NCI-H2171 (cell line): ENCODE data around the gene HTR7.
A peak's percentile ranks its signal among the peaks of the same experiment; 100 is the strongest.
"Not testable (repeated sequence)": the region's sequence is repeated elsewhere in the genome, so short reads cannot be mapped to it uniquely, and the experiment has no call there.

Source experiments
- DNase-seq: peaks from one replicate; lab custom pipeline; 2025; lab: John Stamatoyannopoulos, UW

Gene HTR7

DNA sequence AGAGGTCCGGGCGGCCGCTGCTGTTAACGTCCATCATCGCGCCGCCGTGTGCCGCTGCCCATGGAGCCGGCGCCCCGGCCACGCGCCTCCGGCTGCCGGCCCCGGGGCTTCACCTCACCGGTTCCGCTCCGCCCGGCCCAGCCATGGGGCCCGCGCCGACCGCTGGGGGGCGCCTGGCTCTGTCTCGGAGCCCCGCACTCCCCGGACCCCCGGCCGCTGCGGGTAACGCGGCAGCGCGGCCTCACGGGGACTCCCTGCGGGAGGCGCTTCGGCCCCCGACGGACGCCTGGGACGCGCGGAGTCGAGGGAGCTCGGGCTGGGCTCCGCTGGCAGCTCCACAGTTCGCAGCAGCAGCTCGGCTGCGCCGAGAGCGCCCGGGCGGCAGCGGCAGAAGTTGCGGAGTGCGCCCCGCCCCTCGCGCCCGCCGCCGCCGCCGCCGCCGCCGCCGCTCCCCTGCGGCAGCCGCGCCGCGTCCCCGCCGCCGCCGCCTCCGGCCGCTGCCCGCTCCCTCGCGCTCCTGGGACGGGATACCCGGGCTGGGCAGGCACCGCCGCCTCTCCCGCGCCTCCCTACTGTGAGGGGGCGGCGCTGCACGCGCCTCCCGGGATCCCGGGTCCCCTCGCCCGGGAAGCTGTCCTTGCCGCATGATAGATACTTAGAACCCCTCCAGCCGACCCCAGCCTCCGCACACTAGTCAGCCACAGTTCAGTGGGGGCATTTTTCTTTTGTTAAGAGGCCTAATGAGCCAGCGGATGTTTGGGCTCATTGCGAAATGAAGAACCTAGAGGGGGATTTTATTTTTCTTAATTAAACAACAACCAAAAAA, at the start of gene HTR7:
Gene HTR7, minus strand, starts transcription at position 405 of the 826 bp plus-strand sequence. Its CDS starts 368 bp downstream, at position 37.
- no peak for DNase-seq

DNA sequence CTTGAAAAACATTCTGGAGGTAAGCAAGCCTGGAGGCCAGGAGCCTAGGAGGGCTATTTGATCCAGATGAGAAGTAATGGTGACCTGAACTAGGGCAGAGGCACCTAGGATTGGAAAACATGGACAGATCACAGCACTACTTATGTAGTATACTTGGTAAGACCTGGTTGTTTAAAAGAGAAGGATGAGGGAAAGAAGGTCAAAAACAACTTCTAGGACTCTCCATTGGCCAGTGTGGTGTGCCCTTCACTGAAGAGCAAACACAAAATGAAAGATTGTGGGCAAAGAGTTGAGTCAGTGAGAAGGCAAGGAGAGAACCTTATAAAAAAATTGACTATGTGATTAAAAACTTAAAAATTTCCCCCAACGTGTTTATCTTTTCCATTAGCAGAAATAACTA, 48.8 kb upstream of the HTR7 start:
- no peak for DNase-seq

DNA sequence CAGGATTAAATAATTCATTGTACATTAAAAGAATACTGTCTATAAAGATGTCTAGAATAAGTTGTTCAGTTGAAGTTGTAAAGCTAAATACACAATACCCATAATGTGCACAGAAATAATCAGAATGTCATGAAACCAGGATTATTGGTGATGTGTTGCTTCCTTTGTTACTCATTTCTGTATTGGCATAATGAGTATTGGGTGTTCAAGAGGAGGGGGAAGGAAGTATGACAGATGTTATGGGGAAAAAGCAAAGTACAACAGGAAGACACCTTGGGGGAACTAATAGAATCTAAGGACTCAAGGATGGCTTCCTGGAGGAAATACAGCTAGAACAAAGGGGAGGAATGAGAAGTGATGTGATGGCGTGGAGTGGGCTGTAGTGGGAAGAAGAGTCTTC, 48.1 kb upstream of the HTR7 start:
- no peak for DNase-seq

DNA sequence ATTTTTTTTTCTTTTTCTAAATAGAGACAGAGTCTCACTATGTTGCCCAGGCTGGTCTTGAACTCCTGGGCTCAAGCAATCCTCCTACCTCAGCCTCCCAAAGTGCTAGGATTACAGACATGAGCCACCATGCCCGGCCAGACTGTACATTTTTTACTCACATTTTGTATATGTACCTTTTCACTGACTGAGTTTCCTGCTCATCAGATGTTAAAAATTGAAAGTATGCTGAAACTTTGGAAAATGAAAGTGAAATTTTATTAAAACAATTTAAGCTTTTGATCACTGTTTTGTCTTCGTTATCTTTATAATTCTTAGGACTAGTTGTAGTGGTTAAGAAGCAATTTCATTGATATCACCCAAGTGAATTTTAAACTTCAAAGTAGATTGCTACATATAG, 39.1 kb upstream of the HTR7 start:
- DNase-seq = not testable (repeated sequence)

DNA sequence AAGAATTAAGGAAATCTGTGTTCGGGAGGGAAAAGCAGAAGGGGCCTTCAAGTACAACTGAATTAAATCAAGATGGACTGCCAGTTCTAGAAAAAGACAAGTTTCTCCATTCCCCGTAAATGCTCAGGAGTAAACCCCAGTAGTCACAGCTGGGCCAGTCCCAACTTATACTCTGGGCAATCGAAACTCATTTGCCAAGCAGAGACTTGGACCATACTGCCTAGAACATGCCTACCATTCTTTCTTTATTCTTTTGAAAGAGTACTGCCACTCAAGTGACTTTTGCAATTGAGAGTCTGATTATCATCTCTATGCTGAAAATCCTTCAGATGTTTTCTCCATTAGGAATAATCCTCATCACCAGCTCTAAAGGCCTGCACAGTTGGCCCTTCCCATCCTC, 35.4 kb upstream of the HTR7 start:
- no peak for DNase-seq

DNA sequence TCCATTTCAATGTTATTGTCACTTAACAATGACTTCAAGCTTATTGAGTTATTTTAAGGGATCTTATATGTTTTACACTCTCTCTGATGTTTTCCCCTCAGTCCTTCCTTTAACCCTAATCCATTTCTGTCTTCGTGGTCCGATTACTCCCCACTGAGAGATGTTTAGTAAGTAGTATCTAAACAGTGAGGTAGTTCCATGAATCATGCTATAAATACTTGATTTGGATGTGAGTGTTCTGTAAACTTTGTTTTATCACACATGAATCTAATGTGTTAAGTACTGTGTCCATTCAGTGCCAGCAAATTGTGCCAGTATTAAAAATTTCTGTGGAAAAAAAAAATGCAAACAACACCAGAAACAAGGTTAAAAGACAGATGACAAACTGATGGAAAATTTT, 32.5 kb upstream of the HTR7 start:
- no peak for DNase-seq

DNA sequence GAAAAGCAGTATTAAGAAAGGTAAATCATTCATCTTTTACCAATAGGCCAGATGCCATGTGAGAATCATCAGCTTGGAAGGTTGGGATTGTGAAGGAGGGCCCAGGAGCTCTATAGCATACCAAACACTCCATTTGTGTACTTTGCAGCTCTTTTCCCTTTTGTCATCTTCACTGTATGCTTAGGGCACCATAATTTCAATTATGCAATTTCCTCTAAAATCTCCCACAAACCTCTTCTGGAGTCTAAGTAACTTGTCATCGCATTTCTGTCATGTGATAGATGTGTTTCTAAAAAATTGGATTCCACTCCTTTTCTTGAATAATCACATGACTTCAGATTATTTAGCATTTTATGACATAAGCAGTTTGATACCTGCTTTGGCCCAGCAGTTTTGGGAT, 31.8 kb upstream of the HTR7 start:
- DNase-seq = no peak

DNA sequence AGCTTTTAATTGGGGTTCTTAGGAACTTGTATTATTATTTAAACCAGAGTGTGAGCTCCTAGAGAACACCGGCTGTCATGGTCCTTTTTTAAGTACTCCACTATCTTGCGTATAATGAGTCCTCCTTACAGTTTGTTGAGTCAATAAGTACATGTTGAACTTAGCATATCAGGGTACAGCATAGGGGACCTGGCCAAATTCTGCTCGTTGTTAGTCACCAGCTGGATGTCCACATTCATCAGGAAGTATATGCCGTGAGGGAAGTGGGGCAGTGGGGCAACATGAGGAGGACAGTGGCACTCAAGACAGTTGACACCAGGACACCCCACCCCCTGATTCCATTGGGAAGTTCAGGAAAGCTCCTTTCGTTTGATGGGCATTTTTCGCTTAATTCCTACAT, 30.5 kb upstream of the HTR7 start:
- DNase-seq = no peak

DNA sequence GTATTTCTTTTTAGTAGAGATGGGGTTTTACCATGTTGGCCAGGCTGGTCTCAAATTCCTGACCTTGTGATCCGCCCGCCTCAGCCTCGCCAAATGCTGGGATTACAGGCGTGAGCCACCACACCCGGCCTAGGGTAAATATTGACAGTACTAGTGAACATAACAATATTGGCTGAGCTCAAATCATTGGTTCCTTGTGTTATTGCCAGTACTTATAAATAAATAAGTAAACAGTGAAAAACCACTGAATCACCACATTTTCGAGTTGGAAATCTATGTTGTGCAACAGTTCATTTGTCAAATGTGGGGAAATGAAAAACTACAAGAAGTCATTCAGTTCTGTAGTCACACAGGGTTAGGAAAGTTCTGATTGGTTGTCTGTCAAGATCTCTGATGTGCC, 29.7 kb upstream of the HTR7 start:
- DNase-seq = no peak

DNA sequence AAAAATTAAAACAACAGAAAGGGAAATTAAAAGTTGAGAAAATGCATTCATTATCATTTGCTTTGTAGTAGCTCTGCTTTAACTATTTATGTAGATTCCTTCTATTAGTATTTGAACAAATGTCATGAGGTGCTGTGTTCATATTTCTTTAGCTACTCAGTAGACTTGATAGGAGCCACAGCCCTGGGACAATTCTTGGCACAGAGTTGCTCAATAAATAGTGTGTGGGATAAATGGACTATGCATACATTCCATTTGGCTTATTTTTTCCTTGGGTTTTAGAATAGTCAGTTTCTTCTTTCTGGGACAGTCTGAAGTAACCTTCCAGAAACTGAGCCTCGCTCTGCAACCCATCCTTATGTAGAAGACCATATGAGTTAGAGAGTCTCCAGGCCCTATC, 27.3 kb upstream of the HTR7 start:
- no peak for DNase-seq

DNA sequence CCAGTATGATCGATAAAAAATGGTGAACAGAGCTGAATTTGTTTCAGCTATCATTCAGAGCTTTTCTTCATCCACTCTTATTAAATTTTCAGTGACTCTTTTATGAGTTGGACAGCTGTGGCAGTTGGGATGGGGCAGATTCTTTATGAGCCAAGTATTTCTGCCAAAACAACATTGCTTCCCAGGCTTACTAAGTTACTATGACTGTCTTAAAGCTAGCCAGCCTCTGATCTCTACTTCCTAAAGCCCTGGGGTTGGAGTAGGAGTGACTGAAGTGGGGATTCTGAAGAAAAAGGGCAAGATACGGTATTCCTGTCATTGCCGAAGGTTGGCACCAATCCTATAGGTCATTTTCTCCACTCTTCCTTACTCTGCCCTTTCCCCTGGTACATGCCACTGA, 26.6 kb upstream of the HTR7 start:
- DNase-seq = no peak

DNA sequence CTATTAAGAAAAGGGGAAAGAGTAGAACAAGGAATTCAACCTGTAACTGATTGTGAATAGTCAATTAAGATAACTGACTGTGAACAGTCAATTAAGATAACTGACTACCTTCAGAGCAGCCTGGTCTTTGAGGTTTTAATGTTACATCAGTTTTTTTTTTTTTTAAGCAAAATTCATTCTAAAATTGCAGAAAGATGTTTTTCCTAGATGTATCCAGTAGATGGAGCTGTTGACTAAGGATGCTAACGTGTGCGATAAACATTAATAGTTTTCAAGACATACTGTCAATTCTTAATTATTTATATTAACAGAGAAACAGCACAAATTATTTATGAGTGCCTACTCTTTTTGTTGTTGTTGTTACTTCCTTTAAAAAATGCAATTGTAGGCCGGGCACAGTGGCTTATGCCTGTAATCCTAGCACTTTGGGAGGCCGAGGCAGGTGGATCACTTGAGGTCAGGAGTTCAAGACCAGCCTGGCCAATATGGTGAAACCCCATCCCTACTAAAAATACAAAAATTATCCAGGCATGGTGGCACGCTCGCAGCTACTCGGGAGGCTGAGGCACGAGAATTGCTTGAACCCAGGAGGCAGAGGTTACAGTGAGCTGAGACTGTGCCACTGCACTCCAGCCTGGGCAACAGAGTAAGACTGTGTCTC, 22.4 kb upstream of the HTR7 start:
- peak; percentile 12 for DNase-seq

DNA sequence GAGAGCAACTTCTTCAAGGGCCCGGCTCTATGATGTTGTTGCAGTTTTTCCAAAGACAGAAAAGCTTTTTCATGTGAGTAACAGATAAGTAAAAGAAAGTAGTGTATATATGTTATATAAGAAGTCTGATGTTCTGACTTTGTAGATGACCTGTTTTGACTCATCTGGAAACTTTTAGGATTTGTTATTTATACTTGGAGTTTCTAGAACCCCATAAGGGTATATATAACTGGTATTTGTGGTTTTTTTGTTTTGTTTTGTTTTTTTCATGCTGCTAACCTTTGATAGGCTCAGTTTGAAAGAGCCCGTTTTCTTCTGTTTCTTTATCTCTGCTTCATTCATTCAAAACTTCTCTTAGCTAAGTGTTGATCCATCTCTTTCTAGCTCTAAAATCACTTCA, 21.2 kb upstream of the HTR7 start:
- no peak for DNase-seq

DNA sequence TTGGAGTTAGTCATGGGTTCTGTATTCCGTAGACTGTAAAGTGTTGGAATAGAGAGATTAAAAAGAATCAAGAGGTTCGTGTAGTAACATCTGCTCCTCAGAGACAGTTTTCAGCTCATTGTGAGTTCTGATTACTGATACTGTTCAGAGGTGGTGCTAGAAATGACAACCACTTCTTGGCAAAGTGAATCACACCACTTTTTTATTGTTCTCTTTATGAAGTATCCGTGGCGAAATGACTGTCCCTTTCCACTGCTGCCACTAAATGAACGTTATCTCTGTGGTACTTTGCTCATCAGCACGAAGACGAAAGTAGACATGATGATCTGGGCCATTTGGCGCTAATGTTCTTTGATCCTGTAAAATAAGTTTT, 14.8 kb upstream of the HTR7 start:
- DNase-seq = no peak

DNA sequence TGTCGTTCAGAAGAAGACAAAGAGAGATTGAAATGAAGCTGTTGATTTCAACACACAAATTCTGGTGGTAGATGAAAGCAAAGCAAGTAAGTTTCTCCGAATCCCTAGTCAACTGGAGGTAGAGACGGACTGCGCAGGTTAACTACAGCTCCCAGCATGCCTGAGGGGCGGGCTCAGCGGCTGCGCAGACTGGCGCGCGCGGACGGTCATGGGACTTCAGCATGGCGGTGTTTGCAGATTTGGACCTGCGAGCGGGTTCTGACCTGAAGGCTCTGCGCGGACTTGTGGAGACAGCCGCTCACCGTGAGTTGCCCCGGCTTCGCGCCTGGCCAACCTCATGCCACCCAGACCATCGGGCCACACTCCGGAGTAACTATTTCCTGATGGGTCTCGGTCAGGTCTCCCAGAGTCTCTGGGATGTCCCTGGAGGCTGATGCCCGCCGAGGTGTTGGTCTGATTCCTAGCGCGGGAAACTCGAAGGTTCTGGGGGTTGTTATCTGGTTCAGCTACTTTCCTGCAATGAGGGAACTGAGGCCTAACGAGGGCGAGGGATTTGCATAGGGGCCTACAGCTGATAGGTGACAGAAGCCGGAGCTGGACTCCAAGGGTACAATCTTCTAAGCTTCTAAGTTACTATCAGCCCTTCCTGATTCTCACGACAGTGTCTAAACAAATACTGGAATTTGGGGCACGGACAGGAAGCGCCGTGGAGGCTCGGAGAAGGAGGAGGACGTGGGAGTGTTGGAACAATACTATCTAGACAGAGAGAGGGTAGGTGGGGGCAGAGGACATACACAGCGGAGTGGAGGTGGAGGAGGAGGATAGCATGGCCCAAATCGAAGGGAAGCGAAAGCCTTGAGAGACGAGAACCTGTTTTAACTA, 14.2 kb upstream of the HTR7 start, which contains the start of gene RPP30:
Gene RPP30, plus strand, starts transcription at position 209 of the 882 bp plus-strand sequence. Its CDS starts 13 bp downstream, at position 222.
- DNase-seq = peak; percentile 39

DNA sequence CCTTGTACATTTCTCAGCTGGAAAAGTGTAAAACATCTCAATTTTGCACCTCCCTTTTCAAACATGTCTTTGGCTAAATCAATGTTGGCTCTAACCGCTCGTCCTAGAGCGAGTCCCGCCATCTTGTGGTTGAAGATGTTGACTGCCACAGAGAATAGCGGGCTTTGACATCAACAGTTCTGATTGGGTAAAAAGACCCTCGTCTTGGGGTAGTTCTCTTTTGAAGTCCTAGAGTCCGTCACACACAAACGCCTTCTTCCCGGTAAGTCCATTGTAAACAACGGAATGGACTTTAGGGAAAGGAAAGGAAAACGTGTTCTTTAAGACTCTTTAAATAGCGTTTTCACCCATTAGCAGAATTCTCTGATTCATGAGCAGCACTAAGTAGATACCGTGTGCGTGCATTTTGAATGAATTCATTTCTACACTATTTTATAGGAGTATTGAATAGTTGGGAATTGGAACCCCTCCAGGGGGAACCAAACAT, 13.5 kb upstream of the HTR7 start:
- DNase-seq = no peak

DNA sequence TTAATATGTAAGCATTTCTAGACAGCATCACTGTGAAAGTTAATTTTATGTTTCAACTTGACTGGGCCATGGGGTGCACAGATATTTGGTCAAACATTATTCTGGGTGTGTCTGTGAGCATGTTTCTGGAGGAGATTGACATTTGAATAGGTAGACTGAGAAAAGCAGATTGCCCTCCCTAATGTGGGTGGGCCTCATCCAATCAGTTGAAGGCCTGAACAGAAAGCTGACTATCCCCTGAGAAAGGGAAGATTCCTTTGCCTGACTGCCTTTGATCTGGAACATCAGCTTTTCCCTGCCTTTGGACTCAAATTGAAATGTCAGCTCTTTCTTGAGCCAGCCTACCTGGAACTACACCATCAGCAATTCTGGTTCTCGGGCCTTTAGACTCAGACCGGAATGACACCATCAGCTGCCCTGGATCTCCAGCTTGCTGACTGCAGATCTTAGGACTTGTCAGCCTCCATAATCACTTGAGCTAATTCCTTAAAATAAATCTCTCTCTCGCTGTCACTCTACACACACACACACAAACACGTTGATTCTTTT, 8.3 kb upstream of the HTR7 start:
- no peak for DNase-seq

DNA sequence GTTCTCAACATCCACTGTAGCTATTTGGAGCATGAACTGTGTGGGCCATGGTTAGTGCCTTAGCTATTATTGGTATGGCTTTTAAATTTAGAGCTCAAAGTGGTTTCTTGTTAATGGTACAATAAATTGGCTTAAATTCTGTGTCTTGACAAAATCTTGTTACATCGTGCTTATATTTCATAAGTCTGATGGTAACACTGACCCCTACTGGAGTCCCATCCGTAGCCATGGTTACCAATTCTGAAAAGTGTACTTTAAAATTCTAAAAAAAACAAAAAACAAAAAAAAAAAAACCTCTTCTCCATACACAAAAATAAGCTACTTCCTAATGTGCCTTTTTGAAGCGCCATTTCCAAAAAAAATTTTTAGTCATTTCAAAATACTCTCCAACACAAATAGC, 7.6 kb upstream of the HTR7 start:
- DNase-seq = no peak

DNA sequence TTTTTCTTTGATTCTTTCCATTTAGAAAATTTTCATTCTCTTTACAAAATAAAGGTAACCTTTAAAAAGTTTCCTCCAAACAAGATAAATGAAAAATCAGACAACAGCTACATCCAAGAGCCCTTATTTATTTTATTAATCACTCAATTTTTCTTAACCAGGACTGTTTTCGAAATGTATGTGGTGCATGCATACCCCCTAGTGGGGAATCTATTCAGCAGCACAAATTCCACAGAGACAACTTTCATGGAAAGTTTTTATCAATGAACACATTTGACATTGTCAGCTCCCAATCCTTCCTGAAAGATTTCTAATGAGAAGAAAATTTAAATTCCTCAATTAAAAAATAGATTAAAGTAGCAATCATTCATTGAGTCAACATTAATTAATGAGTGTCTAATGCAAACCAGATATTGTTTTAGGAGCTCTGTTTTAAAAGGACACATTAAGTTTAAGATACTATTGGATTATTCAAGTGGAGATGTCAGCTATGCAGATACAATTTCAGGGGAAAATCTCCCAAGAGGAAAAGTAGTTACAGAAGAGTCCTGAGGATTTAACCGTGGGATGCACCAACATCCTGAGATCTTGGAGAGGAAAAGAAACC, 5.2 kb upstream of the HTR7 start:
- no peak for DNase-seq

DNA sequence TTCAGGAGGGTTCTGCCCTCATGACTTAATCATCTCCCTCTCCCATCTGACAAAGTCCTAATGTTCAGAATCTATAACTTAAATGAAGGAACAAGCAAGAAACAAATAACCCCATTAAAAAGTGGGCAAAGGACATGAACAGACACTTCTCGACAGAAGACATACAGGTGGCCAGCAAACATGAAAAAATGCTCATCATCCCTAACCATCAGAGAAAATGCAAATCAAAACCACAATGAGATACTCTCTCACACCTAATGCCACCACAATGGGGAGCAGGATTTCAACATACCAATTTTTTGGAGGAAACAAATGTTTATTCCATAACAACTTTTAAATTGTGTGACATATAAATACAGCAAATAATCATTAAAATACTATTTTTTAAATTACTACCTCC, 3.0 kb upstream of the HTR7 start:
- DNase-seq = no peak

DNA sequence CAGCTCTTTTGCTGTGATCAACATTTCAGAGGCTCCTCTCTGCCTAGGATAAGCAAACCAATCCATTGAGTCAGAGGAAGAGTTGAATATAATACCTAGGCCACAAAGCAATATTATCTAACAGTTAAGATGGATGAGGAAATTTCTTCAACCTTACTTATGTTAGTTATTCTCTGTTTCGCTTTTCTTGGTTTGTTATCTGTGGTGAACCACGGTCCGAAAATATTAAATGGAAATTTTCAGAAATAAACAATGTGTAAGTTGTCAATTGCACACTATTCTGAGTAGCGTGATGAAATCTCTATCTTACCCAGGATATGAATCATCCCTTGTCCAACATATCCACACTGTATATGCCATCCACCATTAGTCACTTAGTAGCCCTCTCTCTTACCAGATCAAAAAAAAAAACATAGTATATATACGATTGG, 1.5 kb upstream of the HTR7 start:
- no peak for DNase-seq
